Karpas-422 (cell line): ENCODE measurements around the gene MDK. TPM values are rescaled to one million over a fixed set of nuclear protein-coding genes. Genes with fewer than 3 reads are reported as not detected.
A peak's percentile ranks its signal among the peaks of the same experiment; 100 is the strongest.

ENCODE experiments used
- DNase-seq: peaks from one replicate; pipeline ENCODE4 v3.0.0-alpha.2; 2015
- H2AFZ ChIP-seq: fragments of 200-600 bp; sonication (generic); 2 replicates; pipeline ENCODE4 v1.6.1; 2014; ENCODE audit warnings: antibody characterized with exemption, low read length, mixed read lengths
- H3K27ac ChIP-seq: fragments of 200-600 bp; sonication (generic); 2 replicates; pipeline ENCODE4 v1.5.1; 2014; ENCODE audit warnings: mild to moderate bottlenecking, low read length, moderate library complexity
- H3K27me3 ChIP-seq: fragments of 200-600 bp; sonication (generic); 2 replicates; pipeline ENCODE4 v1.6.1; 2014; ENCODE audit warnings: low read length, mixed read lengths
- H3K36me3 ChIP-seq: fragments of 200-600 bp; sonication (generic); 2 replicates; pipeline ENCODE4 v1.6.1; 2014; ENCODE audit warnings: low read length, mixed read lengths; ENCODE audit not compliant: insufficient read depth
- H3K4me1 ChIP-seq: fragments of 200-600 bp; sonication (generic); 2 replicates; pipeline ENCODE4 v1.6.1; 2014; ENCODE audit warnings: mild to moderate bottlenecking, low read length, mixed read lengths
- H3K4me2 ChIP-seq: fragments of 200-600 bp; sonication (generic); 2 replicates; pipeline ENCODE4 v1.6.1; 2014; ENCODE audit warnings: low read length, low read depth, mild to moderate bottlenecking; ENCODE audit not compliant: poor library complexity, severe bottlenecking
- H3K4me3 ChIP-seq: fragments of 200-600 bp; sonication (generic); 2 replicates; pipeline ENCODE4 v1.5.1; 2014; ENCODE audit warnings: mild to moderate bottlenecking, antibody characterized with exemption, low read length, mixed read lengths
- H3K79me2 ChIP-seq: fragments of 200-600 bp; sonication (generic); 2 replicates; pipeline ENCODE4 v1.6.1; 2014; ENCODE audit warnings: mild to moderate bottlenecking, low read length, mixed read lengths
- H3K9ac ChIP-seq: fragments of 200-600 bp; sonication (generic); 2 replicates; pipeline ENCODE4 v1.6.0; 2014; ENCODE audit warnings: low read length
- H3K9me2 ChIP-seq: fragments of 200-600 bp; sonication (generic), shearing (Covaris generic); replicated peaks from 2 replicates; pipeline ENCODE4 v1.6.0; 2014; ENCODE audit warnings: mild to moderate bottlenecking, low read length, moderate library complexity; ENCODE audit not compliant: insufficient read depth
- H3K9me3 ChIP-seq: fragments of 300-700, 200-600 bp; sonication (generic); 2 replicates; pipeline ENCODE4 v1.6.1; 2014; ENCODE audit warnings: low read length, mixed read lengths
- H4K20me1 ChIP-seq: fragments of 200-600 bp; sonication (generic); 2 replicates; pipeline ENCODE4 v1.6.1; 2014; ENCODE audit warnings: mild to moderate bottlenecking, antibody characterized with exemption, low read length, low read depth; ENCODE audit not compliant: insufficient read depth
- total RNA-seq: library from RNA; depleted of rRNA; stranded (reverse); fragments of >200 nt; shearing (Covaris generic); gene quantifications from 2 replicates; pipeline ENCODE4 v1.2.3, GENCODE V29; 2014; ENCODE audit warnings: low replicate concordance

MDK gene
- total RNA-seq, 1 experiment from 2014 or later, result 6.9 TPM

- Histone ChIP-seq H3K27ac (peak overlapping the region; percentile 95), H3K9ac (peak overlapping the region; percentile 100), H3K36me3 (no peaks in the 10 kb centered on the region), H3K4me3 (peak overlapping the region; percentile 99), H2AFZ (no peak overlapping the region; the same call in 1 of the 2 replicates), H4K20me1 (peaks cover 13% of the 10 kb centered on the region; the same call in 1 of the 2 replicates), H3K4me2 (peak overlapping the region; percentile 99), H3K79me2 (peaks cover 82% of the 10 kb centered on the region), H3K4me1 (peaks cover 68% of the 10 kb centered on the region), H3K9me3 (no peaks in the 10 kb centered on the region), H3K27me3 (no peaks in the 10 kb centered on the region), H3K9me2 (no peaks in the 10 kb centered on the region)
- DNase-seq, result peak; percentile 94
Observed at GRCh38 chr11:46361283-46362155, 19.9 kb upstream of the MDK start.

- Histone ChIP-seq H3K79me2 (peaks cover 73% of the 10 kb centered on the region), H4K20me1 (peaks cover 13% of the 10 kb centered on the region; the same call in 1 of the 2 replicates), H3K4me1 (peaks cover 76% of the 10 kb centered on the region)
Observed at GRCh38 chr11:46362156-46363030, 19.1 kb upstream of the MDK start.

GRCh38 chr11:46363031-46363407, 18.4 kb upstream of the MDK start:
- Histone ChIP-seq H3K9me3 (no peaks in the 10 kb centered on the region), H3K4me3 (peak overlapping the region; percentile 99; the same call in 1 of the 2 replicates), H3K4me1 (peaks cover 80% of the 10 kb centered on the region), H4K20me1 (peaks cover 13% of the 10 kb centered on the region; the same call in 1 of the 2 replicates), H3K4me2 (peak overlapping the region; percentile 99), H3K27me3 (no peaks in the 10 kb centered on the region), H3K9me2 (no peaks in the 10 kb centered on the region), H3K79me2 (peaks cover 70% of the 10 kb centered on the region), H2AFZ (no peak overlapping the region), H3K27ac (peak overlapping the region; percentile 95), H3K9ac (peak overlapping the region; percentile 100), H3K36me3 (peaks cover 3% of the 10 kb centered on the region; the same call in 1 of the 2 replicates)
- no peak for DNase-seq

More at GRCh38 chr11:46362156-46363030, 19.1 kb upstream of the MDK start:
- DNase-seq, result peak; percentile 47
- Histone ChIP-seq H3K36me3 (no peaks in the 10 kb centered on the region), H3K9me2 (no peaks in the 10 kb centered on the region), H2AFZ (no peak overlapping the region), H3K27me3 (no peaks in the 10 kb centered on the region), H3K4me3 (peak overlapping the region; percentile 99), H3K9ac (peak overlapping the region; percentile 100), H3K4me2 (peak overlapping the region; percentile 99), H3K9me3 (no peaks in the 10 kb centered on the region), H3K27ac (peak overlapping the region; percentile 95)

DNA sequence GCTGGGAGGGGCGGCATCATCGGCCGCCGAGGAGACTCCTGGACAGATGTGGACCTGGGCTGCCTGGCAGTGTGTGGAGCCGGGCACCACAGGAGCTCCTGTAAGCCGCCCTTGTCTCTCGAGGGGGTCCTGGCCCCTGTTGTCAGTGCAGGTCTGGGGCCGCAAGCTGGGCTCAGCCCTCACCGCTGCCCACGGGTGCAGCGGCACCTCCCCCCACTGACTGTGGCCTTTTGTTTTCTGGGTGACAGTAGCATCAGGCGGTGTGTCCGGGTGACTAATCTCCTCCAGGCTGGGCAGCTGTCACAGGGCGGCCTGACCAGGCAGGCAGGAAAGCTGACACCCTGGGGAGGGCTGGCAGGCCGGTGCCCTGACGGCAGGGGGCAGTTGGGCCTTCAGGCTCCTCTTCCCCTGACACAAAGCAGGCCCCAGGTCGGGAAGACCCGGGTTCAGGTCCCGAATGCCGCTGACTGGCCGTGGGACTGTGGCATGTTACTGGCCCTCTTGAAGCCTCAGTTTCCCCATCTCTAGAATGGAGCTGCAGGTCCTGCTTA, 17.9 kb upstream of the MDK start:
- H3K4me1 ChIP-seq, result peaks cover 80% of the 10 kb centered on the region
- H3K4me2 ChIP-seq, result peak overlapping the region; percentile 99
- H3K36me3 ChIP-seq, result peaks cover 8% of the 10 kb centered on the region; the same call in 1 of the 2 replicates
- no peak overlapping the region for H3K4me3 ChIP-seq
- H3K27ac ChIP-seq, result peak overlapping the region; percentile 95; the same call in 1 of the 2 replicates
- no peak overlapping the region for H2AFZ ChIP-seq
- H3K9ac ChIP-seq, result 0 out of 2 replicates have a peak overlapping the region, but pooled peaks have one; percentile 100
- no peaks in the 10 kb centered on the region for H3K9me2 ChIP-seq
- peaks cover 13% of the 10 kb centered on the region; the same call in 1 of the 2 replicates for H4K20me1 ChIP-seq
- H3K9me3 ChIP-seq, result no peaks in the 10 kb centered on the region
- DNase-seq, result no peak
- no peaks in the 10 kb centered on the region for H3K27me3 ChIP-seq
- H3K79me2 ChIP-seq, result peaks cover 70% of the 10 kb centered on the region

DNA sequence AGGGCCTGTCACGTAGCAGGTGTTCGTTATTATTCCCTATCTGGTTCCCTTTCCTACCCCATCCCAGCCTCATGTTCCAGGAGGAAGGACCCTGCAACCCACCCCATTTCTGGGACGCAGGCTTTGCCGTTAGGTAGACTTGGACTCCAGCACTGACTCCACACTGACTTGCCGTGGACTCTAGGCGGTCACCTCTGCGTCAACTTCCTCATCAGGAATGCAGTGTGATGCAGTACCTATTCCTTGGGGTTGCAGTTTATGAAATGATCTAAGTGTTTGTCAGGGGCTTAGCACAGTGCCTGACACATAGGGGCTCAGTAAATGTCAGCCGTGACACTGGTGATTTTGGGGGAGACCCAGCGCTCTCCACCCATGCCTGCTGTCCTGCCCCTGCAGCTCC, 17.4 kb upstream of the MDK start:
- peaks cover 68% of the 10 kb centered on the region for H3K79me2 ChIP-seq
- peaks cover 13% of the 10 kb centered on the region; the same call in 1 of the 2 replicates for H4K20me1 ChIP-seq
- 0 out of 2 replicates have a peak overlapping the region, but pooled peaks have one; percentile 41 for H3K9ac ChIP-seq
- no peak overlapping the region for H3K4me3 ChIP-seq
- H3K36me3 ChIP-seq, result peaks cover 10% of the 10 kb centered on the region; the same call in 1 of the 2 replicates
- no peaks in the 10 kb centered on the region for H3K27me3 ChIP-seq
- H3K9me3 ChIP-seq, result no peaks in the 10 kb centered on the region
- no peak overlapping the region for H2AFZ ChIP-seq
- no peak overlapping the region for H3K4me2 ChIP-seq
- no peaks in the 10 kb centered on the region for H3K9me2 ChIP-seq
- DNase-seq, result no peak
- 0 out of 2 replicates have a peak overlapping the region, but pooled peaks have one; percentile 61 for H3K27ac ChIP-seq
- peaks cover 80% of the 10 kb centered on the region for H3K4me1 ChIP-seq

- peak overlapping the region; percentile 23 for H3K4me2 ChIP-seq
- H2AFZ ChIP-seq, result no peak overlapping the region
- peaks cover 13% of the 10 kb centered on the region; the same call in 1 of the 2 replicates for H4K20me1 ChIP-seq
- no peak for DNase-seq
- H3K36me3 ChIP-seq, result peaks cover 10% of the 10 kb centered on the region; the same call in 1 of the 2 replicates
- H3K9ac ChIP-seq, result peak overlapping the region; percentile 41
- peak overlapping the region; percentile 61; the same call in 1 of the 2 replicates for H3K27ac ChIP-seq
- H3K27me3 ChIP-seq, result no peaks in the 10 kb centered on the region
- peaks cover 65% of the 10 kb centered on the region for H3K79me2 ChIP-seq
- H3K9me3 ChIP-seq, result no peaks in the 10 kb centered on the region
- no peak overlapping the region for H3K4me3 ChIP-seq
- no peaks in the 10 kb centered on the region for H3K9me2 ChIP-seq
- H3K4me1 ChIP-seq, result peaks cover 78% of the 10 kb centered on the region
Observed at GRCh38 chr11:46364791-46365190, 16.7 kb upstream of the MDK start.

GRCh38 chr11:46366260-46366659, 15.2 kb upstream of the MDK start:
- peaks cover 13% of the 10 kb centered on the region; the same call in 1 of the 2 replicates for H3K36me3 ChIP-seq
- H4K20me1 ChIP-seq, result peaks cover 13% of the 10 kb centered on the region; the same call in 1 of the 2 replicates
- H3K27me3 ChIP-seq, result no peaks in the 10 kb centered on the region
- no peak overlapping the region for H3K9ac ChIP-seq
- H3K4me2 ChIP-seq, result no peak overlapping the region
- no peak overlapping the region for H2AFZ ChIP-seq
- H3K9me3 ChIP-seq, result no peaks in the 10 kb centered on the region
- no peak for DNase-seq
- no peak overlapping the region for H3K4me3 ChIP-seq
- H3K79me2 ChIP-seq, result peaks cover 52% of the 10 kb centered on the region
- peaks cover 63% of the 10 kb centered on the region for H3K4me1 ChIP-seq
- no peaks in the 10 kb centered on the region for H3K9me2 ChIP-seq
- H3K27ac ChIP-seq, result no peak overlapping the region
